ENCODE measurements around the gene RNF227.

The RNF227 gene

DNA sequence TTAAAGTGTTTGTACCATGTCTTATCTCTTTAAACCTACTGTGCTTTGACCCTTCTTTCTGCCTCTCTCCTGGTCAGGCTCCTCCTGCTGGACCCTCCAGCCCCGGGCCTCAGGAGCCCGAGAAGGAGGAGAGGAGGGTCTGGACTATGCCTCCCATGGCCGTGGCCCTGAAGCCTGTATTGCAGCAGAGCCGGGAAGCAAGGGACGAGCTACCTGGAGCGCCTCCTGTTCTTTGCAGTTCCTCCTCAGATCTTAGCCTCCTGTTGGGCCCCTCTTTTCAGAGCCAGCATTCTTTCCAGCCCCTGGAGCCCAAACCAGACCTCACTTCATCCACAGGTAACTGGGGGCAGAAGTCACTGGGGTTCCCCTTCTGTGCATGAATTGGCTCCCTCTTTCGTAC, 29.6 kb upstream of the RNF227 start:
- H3K27ac ChIP-seq = no peak overlapping the region

DNA sequence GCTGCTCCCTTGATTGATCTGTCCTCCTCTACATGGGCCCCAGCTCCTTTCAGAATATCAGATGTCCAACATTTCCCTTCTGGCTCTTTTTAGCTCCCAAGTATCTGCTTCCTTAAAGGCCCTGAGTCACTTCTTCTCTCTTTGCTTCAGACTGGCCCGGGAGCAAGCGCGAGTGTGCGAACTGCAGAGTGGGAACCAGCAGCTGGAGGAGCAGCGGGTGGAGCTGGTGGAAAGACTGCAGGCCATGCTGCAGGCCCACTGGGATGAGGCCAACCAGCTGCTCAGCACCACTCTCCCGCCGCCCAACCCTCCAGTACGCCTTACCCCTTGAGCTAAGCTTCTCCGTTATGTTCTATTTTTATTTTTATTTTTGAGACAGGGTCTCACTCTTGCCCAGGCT, 28.2 kb upstream of the RNF227 start:
- H3K27me3 ChIP-seq (ENCODE audit: insufficient read depth, low read depth, severe bottlenecking) = no peaks in the 10 kb centered on the region
- DNase-seq = no peak
- TF ChIP-seq, protein P1, sequence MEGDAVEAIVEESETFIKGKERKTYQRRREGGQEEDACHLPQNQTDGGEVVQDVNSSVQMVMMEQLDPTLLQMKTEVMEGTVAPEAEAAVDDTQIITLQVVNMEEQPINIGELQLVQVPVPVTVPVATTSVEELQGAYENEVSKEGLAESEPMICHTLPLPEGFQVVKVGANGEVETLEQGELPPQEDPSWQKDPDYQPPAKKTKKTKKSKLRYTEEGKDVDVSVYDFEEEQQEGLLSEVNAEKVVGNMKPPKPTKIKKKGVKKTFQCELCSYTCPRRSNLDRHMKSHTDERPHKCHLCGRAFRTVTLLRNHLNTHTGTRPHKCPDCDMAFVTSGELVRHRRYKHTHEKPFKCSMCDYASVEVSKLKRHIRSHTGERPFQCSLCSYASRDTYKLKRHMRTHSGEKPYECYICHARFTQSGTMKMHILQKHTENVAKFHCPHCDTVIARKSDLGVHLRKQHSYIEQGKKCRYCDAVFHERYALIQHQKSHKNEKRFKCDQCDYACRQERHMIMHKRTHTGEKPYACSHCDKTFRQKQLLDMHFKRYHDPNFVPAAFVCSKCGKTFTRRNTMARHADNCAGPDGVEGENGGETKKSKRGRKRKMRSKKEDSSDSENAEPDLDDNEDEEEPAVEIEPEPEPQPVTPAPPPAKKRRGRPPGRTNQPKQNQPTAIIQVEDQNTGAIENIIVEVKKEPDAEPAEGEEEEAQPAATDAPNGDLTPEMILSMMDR (IDR thresholded peaks at IDR 0.05; ENCODE audit: low read depth, low read length) = no peak
- no peak overlapping the region for H3K27ac ChIP-seq
- H3K9me3 ChIP-seq (ENCODE audit: severe bottlenecking) = no peaks in the 10 kb centered on the region
- no peak overlapping the region for H3K4me3 ChIP-seq (ENCODE audit: low read depth, low read length)
- peaks cover 91% of the 10 kb centered on the region for H3K36me3 ChIP-seq

More for the DNA sequence above, 29.6 kb upstream of the RNF227 start:
- DNase-seq = no peak
- TF ChIP-seq, protein P1 (IDR thresholded peaks at IDR 0.05; ENCODE audit: low read depth, low read length) = no peak
- H3K9me3 ChIP-seq (ENCODE audit: severe bottlenecking) = no peaks in the 10 kb centered on the region
- H3K36me3 ChIP-seq = peaks cover 86% of the 10 kb centered on the region
- H3K4me3 ChIP-seq (ENCODE audit: low read depth, low read length) = no peak overlapping the region
- H3K27me3 ChIP-seq (ENCODE audit: insufficient read depth, low read depth, severe bottlenecking) = no peaks in the 10 kb centered on the region

DNA sequence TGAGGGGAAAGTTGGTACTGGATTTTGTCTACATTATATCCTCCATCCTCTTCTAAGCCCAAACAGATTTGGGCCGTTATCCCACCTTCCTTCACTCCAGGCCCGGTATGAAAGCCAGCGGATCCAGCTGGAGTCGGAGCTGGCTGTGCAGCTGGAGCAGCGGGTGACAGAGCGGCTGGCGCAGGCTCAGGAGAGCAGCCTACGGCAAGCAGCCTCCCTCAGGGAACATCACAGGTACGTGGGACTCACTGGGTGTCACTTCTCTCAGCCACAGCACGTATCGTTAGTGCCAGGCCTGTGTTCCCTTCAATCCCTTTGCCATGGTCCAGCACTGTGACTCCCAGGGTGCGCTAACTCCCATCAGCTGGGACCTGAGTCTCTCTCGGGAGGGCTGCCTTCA, 27.2 kb upstream of the RNF227 start:
- Histone ChIP-seq H3K27ac (no peak overlapping the region), H3K27me3 (ENCODE audit: insufficient read depth, low read depth, severe bottlenecking) (no peaks in the 10 kb centered on the region), H3K36me3 (peaks cover 91% of the 10 kb centered on the region), H3K4me3 (ENCODE audit: low read depth, low read length) (no peak overlapping the region), H3K9me3 (ENCODE audit: severe bottlenecking) (no peaks in the 10 kb centered on the region)
- TF ChIP-seq, protein P1 (IDR thresholded peaks at IDR 0.05; ENCODE audit: low read depth, low read length) = no peak
- DNase-seq = no peak

DNA sequence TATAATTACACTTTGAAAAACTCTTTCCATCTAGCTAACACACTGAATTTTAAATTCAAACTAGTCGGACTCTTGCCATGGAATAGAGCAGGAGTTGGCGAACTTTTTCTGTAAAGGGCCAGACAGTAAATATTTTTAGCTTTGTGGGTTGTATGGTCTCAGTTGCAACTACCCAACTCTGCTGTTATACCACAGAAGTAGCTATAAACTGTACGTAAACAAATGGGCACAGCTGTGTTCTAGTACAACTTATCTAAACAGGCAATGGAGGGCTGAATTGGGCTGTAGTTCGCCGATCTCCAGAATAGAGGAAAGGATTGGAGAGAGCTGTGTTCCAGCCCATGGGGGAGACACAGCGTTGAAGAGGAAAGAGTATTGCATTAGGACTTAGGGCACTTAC, 24.7 kb upstream of the RNF227 start:
- Histone ChIP-seq H3K27ac (no peak overlapping the region), H3K27me3 (ENCODE audit: insufficient read depth, low read depth, severe bottlenecking) (no peaks in the 10 kb centered on the region), H3K36me3 (peaks cover 89% of the 10 kb centered on the region)

DNA sequence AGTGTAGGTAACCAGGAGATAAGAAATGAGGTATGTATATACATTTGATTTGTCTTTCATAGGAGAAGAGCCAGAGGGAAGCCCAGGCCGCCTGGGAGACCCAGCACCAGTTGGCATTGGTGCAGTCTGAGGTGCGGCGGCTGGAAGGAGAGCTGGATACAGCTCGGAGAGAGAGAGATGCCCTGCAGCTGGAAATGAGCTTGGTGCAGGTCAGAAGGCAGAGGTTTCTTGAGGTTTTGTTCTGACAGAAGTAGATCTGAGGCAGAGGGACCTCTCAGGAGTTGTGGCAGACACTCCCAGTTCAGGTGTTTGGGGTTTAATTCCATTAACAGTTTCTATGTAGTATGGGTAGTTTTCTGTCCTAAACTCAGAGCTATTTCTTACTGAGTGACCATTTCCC, 23.9 kb upstream of the RNF227 start:
- TF ChIP-seq, protein P1 (IDR thresholded peaks at IDR 0.05; ENCODE audit: low read depth, low read length) = no peak
- no peaks in the 10 kb centered on the region for H3K9me3 ChIP-seq (ENCODE audit: severe bottlenecking)
- H3K27me3 ChIP-seq (ENCODE audit: insufficient read depth, low read depth, severe bottlenecking) = no peaks in the 10 kb centered on the region
- H3K4me3 ChIP-seq (ENCODE audit: low read depth, low read length) = no peak overlapping the region
- no peak for DNase-seq
- peaks cover 88% of the 10 kb centered on the region for H3K36me3 ChIP-seq
- no peak overlapping the region for H3K27ac ChIP-seq

More for the DNA sequence above, 24.7 kb upstream of the RNF227 start:
- TF ChIP-seq, protein P1 (IDR thresholded peaks at IDR 0.05; ENCODE audit: low read depth, low read length) = no peak
- no peak for DNase-seq
- no peak overlapping the region for H3K4me3 ChIP-seq (ENCODE audit: low read depth, low read length)
- no peaks in the 10 kb centered on the region for H3K9me3 ChIP-seq (ENCODE audit: severe bottlenecking)

DNA sequence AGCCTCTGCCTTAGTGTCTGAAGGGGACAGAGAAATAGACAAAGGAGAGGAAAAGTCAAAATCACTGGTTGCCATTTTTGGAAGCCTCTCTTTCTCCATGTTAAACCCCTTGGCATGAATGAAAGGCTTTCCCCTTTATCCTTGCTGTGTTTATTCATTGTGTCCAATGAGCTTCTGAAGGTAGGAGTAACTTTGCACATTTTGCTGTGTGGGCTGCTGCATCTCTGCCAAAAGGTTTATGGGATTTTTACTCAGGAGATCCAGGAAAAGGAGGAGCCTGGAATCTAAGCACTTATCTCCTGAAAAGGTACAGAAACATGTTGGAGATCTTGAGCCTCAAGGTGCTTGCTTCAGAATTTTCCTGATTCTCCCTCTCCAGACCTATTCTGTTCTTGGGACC, 19.8 kb upstream of the RNF227 start:
- Histone ChIP-seq H3K9me3 (ENCODE audit: severe bottlenecking) (no peaks in the 10 kb centered on the region), H3K27me3 (ENCODE audit: insufficient read depth, low read depth, severe bottlenecking) (no peaks in the 10 kb centered on the region), H3K4me3 (ENCODE audit: low read depth, low read length) (no peak overlapping the region), H3K36me3 (peaks cover 70% of the 10 kb centered on the region), H3K27ac (no peak overlapping the region)
- TF ChIP-seq, protein P1 (IDR thresholded peaks at IDR 0.05; ENCODE audit: low read depth, low read length) = no peak
- DNase-seq = no peak

Data from WERI-Rb-1 (cell line).